Uterus (tissue), 4 donors: ENCODE data around the gene HOMER3. TPM values are rescaled to one million over a fixed set of nuclear protein-coding genes. Genes with fewer than 3 reads are reported as not detected.

Source experiments
- DNase-seq, 2 donors: peaks; one replicate each; pipeline ENCODE4 v3.0.0-alpha.2; 2019 to 2020
- H3K27ac ChIP-seq, 2 donors: fragments of 200-600 bp; sonication (generic); 1 replicate in 1 of 2; 2 replicates in 1 of 2; pipeline ENCODE4 v1.5.1; 2016 to 2018
- H3K27me3 ChIP-seq, 2 donors: fragments of 200-600 bp; sonication (generic); one replicate each; pipeline ENCODE4 v1.5.1; 2018 to 2019; ENCODE audit warnings: control low read depth in 1 of 2
- H3K36me3 ChIP-seq, 2 donors: fragments of 200-600 bp; sonication (generic); one replicate each; pipeline ENCODE4 v1.5.1; 2019; ENCODE audit warnings: control low read depth in 1 of 2
- H3K4me1 ChIP-seq, 2 donors: fragments of 200-600 bp; sonication (generic); one replicate each; pipeline ENCODE4 v1.5.1; 2018 to 2019; ENCODE audit warnings: control low read depth in 1 of 2
- H3K4me3 ChIP-seq, 2 donors: fragments of 200-600 bp; sonication (generic); 1 replicate in 1 of 2; 2 replicates in 1 of 2; pipeline ENCODE4 v1.5.1; 2018 to 2019; ENCODE audit warnings: mild to moderate bottlenecking in 1 of 2
- H3K9me3 ChIP-seq, 2 donors: fragments of 200-600 bp; sonication (generic); one replicate each; pipeline ENCODE4 v1.5.1; 2019; ENCODE audit warnings: control low read depth in 1 of 2
- CTCF ChIP-seq, 4 experiments: fragments of 200-600 bp in 2 of 4; fragments of 450-650 bp in 2 of 4; sonication (generic) in 2 of 4; IDR thresholded peaks; one replicate each; pipeline ENCODE4 v1.5.1; 2016 to 2019; ENCODE audit warnings: antibody characterized with exemption in 4 of 4, mild to moderate bottlenecking in 2 of 4, moderate library complexity in 1 of 4
- POLR2A ChIP-seq, 2 donors: fragments of 450-650 bp; IDR thresholded peaks; one replicate each; pipeline ENCODE4 v1.6.1; 2016; ENCODE audit warnings: antibody characterized with exemption in 2 of 2, mild to moderate bottlenecking in 1 of 2, moderate library complexity in 1 of 2
- intact Hi-C: fragments of 100-400 bp; cut with DNase I; formaldehyde crosslinking; loops from one replicate; pipeline ENCODE4 v1.15.1; 2023; ENCODE audit warnings: low total_unique reads
- total RNA-seq, 4 donors: library from RNA; depleted of rRNA in 3 of 4; stranded (reverse); fragments of >200 nt in 3 of 4; gene quantifications; one replicate each; pipeline versions ENCODE4 v1.1.0 to v1.2.4, GENCODE V29; 2014 to 2023
- donor health status: DM: yes; HTN: yes; CAD: no.

The HOMER3 gene
- total RNA-seq, 4 donors from 2014 or later, result 4.4 to 24.8 (median 23.3) TPM

GRCh38 chr19:18948075-18948975 lies 7.3 kb upstream of the HOMER3 start:
- no peaks in the 10 kb centered on the region for H3K4me1 ChIP-seq
- no peak for TF ChIP-seq POLR2A (IDR thresholded peaks at IDR 0.05)
- no peak for TF ChIP-seq CTCF (IDR thresholded peaks at IDR 0.05)
- H3K9me3 ChIP-seq, result no peaks in the 10 kb centered on the region
- H3K27me3 ChIP-seq, result no peaks in the 10 kb centered on the region
- H3K27ac ChIP-seq, result no peak overlapping the region
- intact Hi-C loops, result no loop called here
- DNase-seq, result no peak
- no peak overlapping the region for H3K4me3 ChIP-seq
- H3K36me3 ChIP-seq, result no peaks in the 10 kb centered on the region

DNA sequence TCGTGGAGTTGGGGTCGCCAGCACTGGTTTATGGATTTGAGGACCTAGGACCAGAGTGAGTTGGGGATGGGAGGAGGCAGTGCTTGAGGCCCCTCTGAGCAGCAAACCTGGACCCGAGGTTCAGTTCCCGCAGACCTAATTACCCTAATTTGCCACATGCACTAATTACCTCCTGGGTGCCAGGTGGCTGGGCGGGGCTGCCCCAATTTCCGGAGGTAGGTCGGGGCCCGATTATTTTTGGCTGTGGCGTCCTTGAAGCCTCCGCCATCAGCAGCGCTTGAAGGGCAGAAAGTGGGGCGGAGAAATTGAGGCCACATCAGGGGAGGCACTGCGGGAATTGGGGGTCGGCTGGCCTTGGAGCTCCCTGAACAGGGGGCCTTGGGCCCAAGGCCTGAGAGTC lies 5.9 kb upstream of the HOMER3 start:
- no peaks in the 10 kb centered on the region for H3K9me3 ChIP-seq
- no peak overlapping the region for H3K27ac ChIP-seq
- H3K36me3 ChIP-seq, result no peaks in the 10 kb centered on the region
- no peak for DNase-seq
- no peak for TF ChIP-seq POLR2A (IDR thresholded peaks at IDR 0.05)
- no peak for TF ChIP-seq CTCF (IDR thresholded peaks at IDR 0.05)
- H3K4me1 ChIP-seq, result no peaks in the 10 kb centered on the region
- no peak overlapping the region for H3K4me3 ChIP-seq
- no peaks in the 10 kb centered on the region for H3K27me3 ChIP-seq
- intact Hi-C loops, result no loop called here

- H3K4me1 ChIP-seq, result no peaks in the 10 kb centered on the region
- intact Hi-C loops, result no loop called here
- no peak for TF ChIP-seq CTCF (IDR thresholded peaks at IDR 0.05)
Observed at GRCh38 chr19:18946335-18946734, 5.3 kb upstream of the HOMER3 start.

GRCh38 chr19:18945297-18945696 lies 4.3 kb upstream of the HOMER3 start:
- Histone ChIP-seq H3K4me3 (no peak overlapping the region), H3K36me3 (no peaks in the 10 kb centered on the region), H3K27ac (no peak overlapping the region), H3K9me3 (no peaks in the 10 kb centered on the region), H3K27me3 (no peaks in the 10 kb centered on the region), H3K4me1 (no peaks in the 10 kb centered on the region)
- TF ChIP-seq CTCF (IDR thresholded peaks at IDR 0.05) (no peak), POLR2A (IDR thresholded peaks at IDR 0.05) (no peak)
- intact Hi-C loops, result no loop called here
- no peak for DNase-seq

More at GRCh38 chr19:18946335-18946734, 5.3 kb upstream of the HOMER3 start:
- Histone ChIP-seq H3K4me3 (no peak overlapping the region), H3K27me3 (no peaks in the 10 kb centered on the region), H3K27ac (no peak overlapping the region), H3K9me3 (no peaks in the 10 kb centered on the region), H3K36me3 (no peaks in the 10 kb centered on the region)
- no peak for DNase-seq

GRCh38 chr19:18943465-18943864 lies 2.4 kb upstream of the HOMER3 start:
- H3K27me3 ChIP-seq, result no peaks in the 10 kb centered on the region
- no peak overlapping the region for H3K27ac ChIP-seq
- TF ChIP-seq CTCF (IDR thresholded peaks at IDR 0.05) (no peak), POLR2A (IDR thresholded peaks at IDR 0.05) (no peak)
- no peaks in the 10 kb centered on the region for H3K9me3 ChIP-seq
- no peak for DNase-seq
- H3K36me3 ChIP-seq, result no peaks in the 10 kb centered on the region
- H3K4me1 ChIP-seq, result peaks cover 0 to 7% of the 10 kb centered on the region in 2 donors
- no peak overlapping the region for H3K4me3 ChIP-seq
- intact Hi-C loops, result no loop called here
